ENCODE results near the gene PIF1. TPM values are rescaled to one million over a fixed set of nuclear protein-coding genes. Genes with fewer than 3 reads are reported as not detected.

PIF1 gene
- polyA plus RNA-seq, 1 donor (not counting 4 experiments of a cell fraction or from before 2014, with no cell fraction given), result 7.6 TPM

- H3K36me3 ChIP-seq (ENCODE audit: control insufficient read depth in 2 of 2, extremely low read depth in 1 of 2, insufficient read depth in 2 of 2, low read length in 2 of 2), result no peaks in the 10 kb centered on the region
- no peak for FAIRE-seq
- no peak overlapping the region for H2AFZ ChIP-seq (ENCODE audit: control insufficient read depth, low read length)
- no peaks in the 10 kb centered on the region for H4K20me1 ChIP-seq (ENCODE audit: control insufficient read depth, extremely low read depth, insufficient read depth, low read length)
- no peaks in the 10 kb centered on the region for H3K9me3 ChIP-seq (ENCODE audit: control insufficient read depth, low read depth, low read length)
- no peak for TF ChIP-seq EZH2 (IDR thresholded peaks at IDR 0.05; ENCODE audit: low read length)
- TF ChIP-seq CTCF (optimal IDR thresholded peaks at IDR 0.05 in 1 of 3, IDR thresholded peaks at IDR 0.05 in 1 of 3, conservative IDR thresholded peaks at IDR 0.05 in 1 of 3; ENCODE audit: extremely low read depth in 1 of 3, insufficient read depth in 2 of 3, low read length in 3 of 3), result no peak
- H3K4me1 ChIP-seq (ENCODE audit: control insufficient read depth, extremely low read depth, insufficient read depth, low read length), result peaks cover 4% of the 10 kb centered on the region
- H3K4me3 ChIP-seq (ENCODE audit: control insufficient read depth in 2 of 3, extremely low read depth in 1 of 3, insufficient read depth in 2 of 3, low read depth in 1 of 3, low read length in 3 of 3), result no peak overlapping the region
- no peak overlapping the region for H3K4me2 ChIP-seq (ENCODE audit: control insufficient read depth, extremely low read depth, insufficient read depth, low read depth, low read length)
- dilution Hi-C loops (cut with MboI; ENCODE audit: extremely low pct_ligation_motif_present, low sequenced_read_pairs), result no loop called here
- H3K27ac ChIP-seq (ENCODE audit: control insufficient read depth, insufficient read depth, low read length), result no peak overlapping the region
- DNase-seq (ENCODE audit: low read depth, low spot score), result no peak
- no peaks in the 10 kb centered on the region for H3K79me2 ChIP-seq (ENCODE audit: control insufficient read depth, insufficient read depth, low read length)
- H3K9me1 ChIP-seq (ENCODE audit: control insufficient read depth, extremely low read depth, insufficient read depth, low read length), result no peaks in the 10 kb centered on the region
- no peak overlapping the region for H3K9ac ChIP-seq (ENCODE audit: control insufficient read depth, extremely low read depth, insufficient read depth, low read length)
- no peaks in the 10 kb centered on the region for H3K27me3 ChIP-seq (ENCODE audit: control insufficient read depth, extremely low read depth, insufficient read depth, low read length)
These were observed 18.9 kb downstream of the PIF1 start for GRCh38 chr15:64806509-64806908.

GRCh38 chr15:64804619-64805018, 20.8 kb downstream of the PIF1 start:
- Histone ChIP-seq H2AFZ (ENCODE audit: control insufficient read depth, low read length) (no peak overlapping the region), H3K79me2 (ENCODE audit: control insufficient read depth, insufficient read depth, low read length) (no peaks in the 10 kb centered on the region), H3K4me3 (ENCODE audit: control insufficient read depth in 2 of 3, extremely low read depth in 1 of 3, insufficient read depth in 2 of 3, low read depth in 1 of 3, low read length in 3 of 3) (no peak overlapping the region), H3K9me1 (ENCODE audit: control insufficient read depth, extremely low read depth, insufficient read depth, low read length) (no peaks in the 10 kb centered on the region), H3K36me3 (ENCODE audit: control insufficient read depth in 2 of 2, extremely low read depth in 1 of 2, insufficient read depth in 2 of 2, low read length in 2 of 2) (no peaks in the 10 kb centered on the region), H3K4me2 (ENCODE audit: control insufficient read depth, extremely low read depth, insufficient read depth, low read depth, low read length) (no peak overlapping the region), H3K9ac (ENCODE audit: control insufficient read depth, extremely low read depth, insufficient read depth, low read length) (no peak overlapping the region), H3K4me1 (ENCODE audit: control insufficient read depth, extremely low read depth, insufficient read depth, low read length) (no peaks in the 10 kb centered on the region), H3K27me3 (ENCODE audit: control insufficient read depth, extremely low read depth, insufficient read depth, low read length) (no peaks in the 10 kb centered on the region), H3K27ac (ENCODE audit: control insufficient read depth, insufficient read depth, low read length) (no peak overlapping the region), H4K20me1 (ENCODE audit: control insufficient read depth, extremely low read depth, insufficient read depth, low read length) (no peaks in the 10 kb centered on the region), H3K9me3 (ENCODE audit: control insufficient read depth, low read depth, low read length) (no peaks in the 10 kb centered on the region)
- DNase-seq (ENCODE audit: low read depth, low spot score) (no peak), FAIRE-seq (no peak)
- dilution Hi-C loops (cut with MboI; ENCODE audit: extremely low pct_ligation_motif_present, low sequenced_read_pairs), result no loop called here
- TF ChIP-seq EZH2 (IDR thresholded peaks at IDR 0.05; ENCODE audit: low read length) (no peak), CTCF (optimal IDR thresholded peaks at IDR 0.05 in 1 of 3, IDR thresholded peaks at IDR 0.05 in 1 of 3, conservative IDR thresholded peaks at IDR 0.05 in 1 of 3; ENCODE audit: extremely low read depth in 1 of 3, insufficient read depth in 2 of 3, low read length in 3 of 3) (no peak)
